Stomach (tissue), 19 donors: Measurements from ENCODE around the gene EDC3. TPM values are rescaled to one million over a fixed set of nuclear protein-coding genes. Genes with fewer than 3 reads are reported as not detected.
A peak's percentile ranks its signal among the peaks of the same experiment; 100 is the strongest.
"Not testable (repeated sequence)": the region's sequence is repeated elsewhere in the genome, so short reads cannot be mapped to it uniquely, and the experiment has no call there.

Experiments used
- DNase-seq, 2 donors: peaks; one replicate each; pipeline versions ENCODE4 v3.0.0 to v3.0.0-alpha.2; 2013 to 2019
- H3K27ac ChIP-seq, 5 donors: fragments of 200-600 bp in 4 of 5; sonication (generic) in 4 of 5; one replicate each; pipeline ENCODE4 v1.5.1; 2013 to 2019; ENCODE audit warnings: mild to moderate bottlenecking in 1 of 5, moderate library complexity in 1 of 5
- H3K27me3 ChIP-seq, 3 donors: fragments of 200-600 bp; sonication (generic); one replicate each; pipeline ENCODE4 v1.5.1; 2017 to 2019; ENCODE audit warnings: mixed run types in 1 of 3
- H3K36me3 ChIP-seq, 4 donors: fragments of 200-600 bp; sonication (generic); 1 replicate in 3 of 4; 2 replicates in 1 of 4; pipeline ENCODE4 v1.5.1; 2016 to 2019
- H3K4me1 ChIP-seq, 4 donors: fragments of 200-600 bp; sonication (generic); one replicate each; pipeline ENCODE4 v1.5.1; 2016 to 2019
- H3K4me3 ChIP-seq, 4 donors: fragments of 200-600 bp; sonication (generic) in 3 of 4; one replicate each; pipeline ENCODE4 v1.5.1; 2016 to 2019; ENCODE audit warnings: mild to moderate bottlenecking in 1 of 4
- H3K9me3 ChIP-seq, 4 donors: fragments of 200-600 bp; sonication (generic); one replicate each; pipeline ENCODE4 v1.5.1; 2016 to 2019
- CTCF ChIP-seq, 7 experiments: fragments of 450-650 bp in 4 of 7; fragments of 200-600 bp in 3 of 7; sonication (generic) in 3 of 7; IDR thresholded peaks; one replicate each; pipeline ENCODE4 v1.5.1; 2016 to 2019; ENCODE audit warnings: antibody characterized with exemption in 7 of 7, control low read depth in 2 of 7, mild to moderate bottlenecking in 1 of 7
- EP300 ChIP-seq: sonication (generic); formaldehyde crosslinking; IDR thresholded peaks from one replicate; pipeline ENCODE4 v1.6.1; 2017; ENCODE audit warnings: antibody characterized with exemption
- POLR2A ChIP-seq, 4 donors: fragments of 450-650 bp; IDR thresholded peaks; one replicate each; pipeline ENCODE4 v1.6.1; 2016; ENCODE audit warnings: antibody characterized with exemption in 4 of 4, control low read depth in 2 of 4, mild to moderate bottlenecking in 1 of 4, moderate library complexity in 1 of 4
- POLR2AphosphoS5 ChIP-seq, 3 donors: sonication (generic); formaldehyde crosslinking; IDR thresholded peaks; one replicate each; pipeline ENCODE4 v1.6.1; 2016; ENCODE audit warnings: antibody characterized with exemption in 3 of 3
- WGBS, 5 donors: extraction: QIAGEN DNeasy Blood & Tissue Kit in 3 of 5; methylation state at CpG; one replicate each; pipeline versions ENCODE4 v1.1.5 to v1.1.7; 2013 to 2018; 5-methylcytosine and 5-hydroxymethylcytosine counted together
- intact Hi-C: fragments of 100-400 bp; cut with DNase I; formaldehyde crosslinking; loops from one replicate; pipeline ENCODE4 v1.15.1; 2023; ENCODE audit warnings: low total_unique reads
- long read RNA-seq, 10 donors: transcript quantifications; one replicate each; lab custom pipeline, GENCODE V29; 2026
- polyA plus RNA-seq, 3 donors: library from polyadenylated mRNA; stranded (reverse); fragments of 200-250 nt; gene quantifications; one replicate each; pipeline ENCODE4 v1.2.3, GENCODE V29; 2013
- total RNA-seq, 5 donors: library from RNA; depleted of rRNA; stranded (reverse); fragments of >200 nt; gene quantifications; one replicate each; pipeline versions ENCODE4 v1.1.0 to v1.2.3, GENCODE V29; 2014 to 2016
- donor health status: healthy with polysubstance abuse.
- donor health status: Bipolar disorder and iron deficiency.
- donor health status: healthy.

Gene EDC3
- 10 to 100 TPM; 12.1 to 42.6 (median 17.4) TPM for total RNA-seq
- polyA plus RNA-seq, result 10 to 100 TPM in 2 of 3 donors, 1 to 10 TPM in 1; 8.8 to 10.5 (median 10.2) TPM
- long read RNA-seq, donor 1, result 0 reads
- long read RNA-seq, donor 2, transcript EDC3-201 (7 exons, 3,763 nt), result major isoform, 6 of 12 reads
- long read RNA-seq, donor 2, partial matches to known transcripts, result 5 of 12 reads
- long read RNA-seq, donor 2, other reads (novel, unspliced or antisense), result 0 of 12 reads
- long read RNA-seq, donor 3, partial matches to known transcripts, result 0 of 4 reads
- long read RNA-seq, donor 3, other reads (novel, unspliced or antisense), result 0 of 4 reads
- long read RNA-seq, donor 4, partial matches to known transcripts, result 0 of 1 reads
- long read RNA-seq, donor 4, other reads (novel, unspliced or antisense), result 0 of 1 reads
- long read RNA-seq, donor 5, partial matches to known transcripts, result 0 of 4 reads
- long read RNA-seq, donor 5, other reads (novel, unspliced or antisense), result 0 of 4 reads
- long read RNA-seq, donor 6, transcript EDC3-201 (7 exons, 3,763 nt), result major isoform, 8 of 12 reads
- long read RNA-seq, donor 6, partial matches to known transcripts, result 0 of 12 reads
- long read RNA-seq, donor 6, other reads (novel, unspliced or antisense), result 0 of 12 reads
- long read RNA-seq, donor 7, partial matches to known transcripts, result 6 of 13 reads
- long read RNA-seq, donor 7, other reads (novel, unspliced or antisense), result 0 of 13 reads
- long read RNA-seq, donor 8, partial matches to known transcripts, result 6 of 9 reads
- long read RNA-seq, donor 8, other reads (novel, unspliced or antisense), result 0 of 9 reads
- long read RNA-seq, donor 9, partial matches to known transcripts, result 0 of 3 reads
- long read RNA-seq, donor 9, other reads (novel, unspliced or antisense), result 0 of 3 reads
- long read RNA-seq, donor 10, partial matches to known transcripts, result 0 of 7 reads
- long read RNA-seq, donor 10, other reads (novel, unspliced or antisense), result 0 of 7 reads

DNA sequence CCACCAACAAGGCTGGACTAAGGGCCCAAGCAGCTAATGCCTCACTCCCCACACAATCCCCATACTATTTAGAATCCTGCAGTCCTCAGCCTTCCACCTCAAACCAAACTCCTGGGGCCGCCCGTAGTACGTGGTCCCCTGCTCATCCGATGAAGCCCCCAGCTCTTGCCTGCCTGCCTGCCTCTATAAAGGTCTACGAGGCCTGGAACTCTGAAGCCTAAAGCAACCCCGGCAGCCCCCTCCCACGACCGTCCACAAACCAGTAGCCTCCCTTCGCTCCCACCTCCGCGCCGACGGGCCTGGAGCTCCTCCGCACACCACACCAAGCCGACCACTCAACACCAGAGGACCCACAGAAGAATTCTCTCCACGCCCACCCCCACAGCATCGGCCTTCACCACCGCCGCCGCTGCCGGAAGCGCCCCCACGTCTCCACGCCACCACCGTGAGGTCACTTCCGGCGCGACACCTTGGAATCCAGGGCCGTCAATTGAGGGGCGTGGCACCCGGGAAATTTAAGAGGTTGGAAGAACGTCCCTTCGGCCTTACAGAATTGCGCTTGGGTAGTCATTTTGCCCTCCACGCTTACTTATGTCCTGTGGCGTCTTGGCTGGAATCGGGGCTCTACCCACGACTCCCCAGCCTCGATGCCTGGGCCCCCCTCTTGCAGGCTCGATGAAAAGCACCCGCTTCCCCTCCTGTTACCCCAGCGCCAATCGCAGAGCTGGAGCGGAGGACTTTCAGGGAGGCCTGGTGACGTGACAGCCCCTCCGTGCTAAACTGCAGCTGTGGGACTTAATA, at the start of gene EDC3:
TSS of gene EDC3 (minus strand) at position 428 of the 801 bp plus-strand sequence. CDS start 20,900 bp downstream, outside the sequence.
- peak; percentile 89 to 97 for DNase-seq
- H3K27me3 ChIP-seq, result no peaks in the 10 kb centered on the region
- H3K9me3 ChIP-seq, result no peaks in the 10 kb centered on the region
- peaks cover 11 to 36% (median 32%) of the 10 kb centered on the region in 4 donors for H3K4me1 ChIP-seq
- peaks cover 0 to 2% (median 0%) of the 10 kb centered on the region in 4 donors for H3K36me3 ChIP-seq
- H3K27ac ChIP-seq, result peak within 1 kb of the TSS; percentile 61 to 89 (median 84)
- WGBS, 5 donors, result 0 to 2% (median 0%) methylated on average over 33 to 46 of the region's 46 CpGs
- peak within 1 kb of the TSS; percentile 64 to 96 (median 84) for H3K4me3 ChIP-seq
- intact Hi-C loops, result no loop called here
- TF ChIP-seq POLR2A (IDR thresholded peaks at IDR 0.05) (peak in 1 of 4 donors; percentile 10), CTCF (IDR thresholded peaks at IDR 0.05) (peak in 1 of 7 experiments; percentile 23), POLR2AphosphoS5 (IDR thresholded peaks at IDR 0.05) (peak; percentile 65 to 87 (median 73)), EP300 (no peak)

GRCh38 chr15:74742422-74742821, 46.6 kb upstream of the EDC3 start:
- Histone ChIP-seq H3K36me3 (no peaks in the 10 kb centered on the region), H3K4me1 (no peaks in the 10 kb centered on the region), H3K27ac (no peak overlapping the region), H3K4me3 (no peak overlapping the region), H3K9me3 (peaks cover 0 to 7% (median 5%) of the 10 kb centered on the region in 4 donors), H3K27me3 (peaks cover 0 to 6% (median 0%) of the 10 kb centered on the region in 3 donors)
- TF ChIP-seq EP300 (no peak), CTCF (IDR thresholded peaks at IDR 0.05) (no peak), POLR2A (IDR thresholded peaks at IDR 0.05) (no peak)
- intact Hi-C loops, result no loop called here
- 78 to 88% (median 81%) methylated on average over 5 of the region's 5 CpGs for WGBS, 5 donors
- DNase-seq, result no peak

GRCh38 chr15:74738239-74738638, 42.4 kb upstream of the EDC3 start:
- intact Hi-C loops, DNase-seq, H3K27ac ChIP-seq, H3K9me3 ChIP-seq, H3K4me3 ChIP-seq, H3K36me3 ChIP-seq, H3K4me1 ChIP-seq: not testable (repeated sequence)
- 66 to 73% (median 71%) methylated on average over 5 of the region's 5 CpGs for WGBS, 5 donors
- H3K27me3 ChIP-seq, result peaks cover 0 to 28% (median 16%) of the 10 kb centered on the region in 3 donors

- Histone ChIP-seq H3K4me3 (no peak overlapping the region), H3K9me3 (no peaks in the 10 kb centered on the region), H3K36me3 (no peaks in the 10 kb centered on the region), H3K4me1 (no peaks in the 10 kb centered on the region), H3K27me3 (peaks cover 0 to 57% (median 19%) of the 10 kb centered on the region in 3 donors), H3K27ac (no peak overlapping the region)
- intact Hi-C loops, result no loop called here
- 79 to 88% (median 86%) methylated on average over 3 of the region's 3 CpGs for WGBS, 5 donors
- TF ChIP-seq POLR2A (IDR thresholded peaks at IDR 0.05) (no peak), POLR2AphosphoS5 (IDR thresholded peaks at IDR 0.05) (no peak), EP300 (no peak), CTCF (IDR thresholded peaks at IDR 0.05) (no peak)
- no peak for DNase-seq
Observed at GRCh38 chr15:74735305-74735704, 39.5 kb upstream of the EDC3 start.
